Right lobe of liver (tissue), 4 donors: ENCODE results near the gene NT5DC4.

Experiments used
- CTCF ChIP-seq, 4 donors: fragments of 200-600 bp in 3 of 4; fragments of 450-650 bp in 1 of 4; IDR thresholded peaks; one replicate each; pipeline versions ENCODE4 v1.5.1 to v1.8.0; 2016 to 2022; ENCODE audit warnings: antibody characterized with exemption in 4 of 4, mild to moderate bottlenecking in 2 of 4
- POLR2A ChIP-seq: fragments of 450-650 bp; IDR thresholded peaks from one replicate; pipeline ENCODE4 v1.6.1; 2017; ENCODE audit warnings: antibody characterized with exemption, mild to moderate bottlenecking
- donor health status: DM: no; HTN: no; CAD: no.
- donor health status: DM: no; HTN: no; CAD: no.
- donor health status: DM: no; HTN: yes; CAD: no.

GRCh38 chr2:112755444-112755843 lies 34.6 kb downstream of the NT5DC4 start:
- TF ChIP-seq POLR2A (no peak), CTCF (IDR thresholded peaks at IDR 0.05) (no peak)
